K562 (cell line): Measurements from ENCODE around the gene LIPN.

Experiments
- CBX8 ChIP-seq: fragments of 200-600 bp; sonication (generic); IDR thresholded peaks from 2 replicates; pipeline ENCODE4 v1.6.1; 2012; ENCODE audit warnings: borderline replicate concordance, mixed run types, low read depth, mild to moderate bottlenecking, moderate library complexity, mixed read lengths, low read length, control low read depth, inconsistent platforms; ENCODE audit not compliant: poor library complexity, severe bottlenecking; ENCODE audit errors: extremely low read depth
- CTCF ChIP-seq, 3 experiments: IDR thresholded peaks in 2 of 3; conservative IDR thresholded peaks in 1 of 3; 2 replicates each; pipeline ENCODE4 v1.5.1; 2011 to 2012; ENCODE audit warnings: low read length in 3 of 3, mild to moderate bottlenecking in 3 of 3, control low read depth in 2 of 3, improper control_type of control experiment in 1 of 3, inconsistent platforms in 1 of 3, low read depth in 1 of 3, mixed read lengths in 1 of 3, moderate library complexity in 1 of 3; ENCODE audit not compliant: insufficient read depth in 2 of 3
- FOXM1 ChIP-seq, 2 experiments: fragments of 450-650 bp in 1 of 2; sonication (generic) in 1 of 2; formaldehyde crosslinking in 1 of 2; IDR thresholded peaks; 2 replicates each; pipeline versions ENCODE4 v1.6.1 to v1.9.0; 2017 to 2022; ENCODE audit warnings: low read depth in 2 of 2, mild to moderate bottlenecking in 2 of 2, missing genetic modification reagents in 1 of 2, moderate library complexity in 1 of 2
- HMGN3 ChIP-seq: IDR thresholded peaks from 2 replicates; pipeline ENCODE4 v1.6.1; 2011; ENCODE audit warnings: borderline replicate concordance, low read depth, mild to moderate bottlenecking, mixed read lengths, low read length; ENCODE audit not compliant: insufficient read length; ENCODE audit errors: extremely low read depth
- PTRF ChIP-seq: fragments of 450-650 bp; IDR thresholded peaks from 2 replicates; pipeline ENCODE4 v1.6.1; 2016; ENCODE audit warnings: mild to moderate bottlenecking, missing genetic modification characterization, missing compliant biosample characterization
- SIN3B ChIP-seq: fragments of 450-650 bp; IDR thresholded peaks from 2 replicates; pipeline ENCODE4 v1.6.1; 2017; ENCODE audit warnings: low read depth, mild to moderate bottlenecking, moderate library complexity
- ZBTB1 ChIP-seq: sonication (generic); formaldehyde crosslinking; IDR thresholded peaks from 2 replicates; pipeline ENCODE4 v1.8.1; 2023; ENCODE audit warnings: missing genetic modification reagents, low read depth, mild to moderate bottlenecking, borderline replicate concordance
- ZNF561 ChIP-seq: fragments of 450-650 bp; formaldehyde crosslinking; conservative IDR thresholded peaks from 2 replicates; pipeline ENCODE4 v1.4.0; 2020; ENCODE audit warnings: mild to moderate bottlenecking, moderate library complexity

- no peak for TF ChIP-seq SIN3B
- TF ChIP-seq CBX8 = no peak
- no peak for TF ChIP-seq HMGN3
- no peak for TF ChIP-seq FOXM1 (IDR thresholded peaks at IDR 0.05; ENCODE audit: low read depth)
- TF ChIP-seq FOXM1 (CRISPR knock-in tag; IDR thresholded peaks at IDR 0.05; ENCODE audit: low read depth) = no peak
- no peak for TF ChIP-seq CTCF (IDR thresholded peaks at IDR 0.05 in 2 of 3, conservative IDR thresholded peaks at IDR 0.05 in 1 of 3; ENCODE audit: insufficient read depth in 2 of 3, low read depth in 1 of 3, low read length in 3 of 3)
- no peak for TF ChIP-seq ZBTB1 (CRISPR knock-in tag)
- TF ChIP-seq PTRF (tag) = no peak
- no peak for TF ChIP-seq ZNF561 (CRISPR knock-in tag)
Measured at GRCh38 chr10:88725798-88726197, 34.0 kb upstream of the LIPN start.
